ENCODE results near the gene MUC3A.

Gene MUC3A

DNA sequence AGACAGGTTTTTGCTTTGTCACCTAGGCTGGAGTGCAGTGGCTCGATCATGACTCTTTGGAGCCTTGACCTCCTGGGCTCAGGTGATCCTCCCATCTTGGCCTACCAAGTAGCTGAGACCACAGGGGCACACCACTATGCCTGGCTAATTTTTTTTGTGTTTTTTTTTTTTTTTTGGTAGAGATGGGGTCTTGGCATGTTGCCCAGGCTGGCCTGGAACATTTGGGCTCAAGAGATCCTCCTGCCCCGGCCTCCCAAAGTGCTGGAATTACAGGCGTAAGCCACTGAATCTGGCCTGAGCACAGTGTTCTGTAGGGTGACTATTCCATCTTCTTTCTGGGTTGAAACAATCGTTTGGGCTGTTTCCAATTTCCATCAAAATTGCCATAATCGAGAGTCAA lies 1.5 kb upstream of the MUC3A start:
- no peak for DNase-seq

GRCh38 chr7:100949933-100950443 lies 654 bp downstream of the MUC3A start:
- DNase-seq, result no peak

DNA sequence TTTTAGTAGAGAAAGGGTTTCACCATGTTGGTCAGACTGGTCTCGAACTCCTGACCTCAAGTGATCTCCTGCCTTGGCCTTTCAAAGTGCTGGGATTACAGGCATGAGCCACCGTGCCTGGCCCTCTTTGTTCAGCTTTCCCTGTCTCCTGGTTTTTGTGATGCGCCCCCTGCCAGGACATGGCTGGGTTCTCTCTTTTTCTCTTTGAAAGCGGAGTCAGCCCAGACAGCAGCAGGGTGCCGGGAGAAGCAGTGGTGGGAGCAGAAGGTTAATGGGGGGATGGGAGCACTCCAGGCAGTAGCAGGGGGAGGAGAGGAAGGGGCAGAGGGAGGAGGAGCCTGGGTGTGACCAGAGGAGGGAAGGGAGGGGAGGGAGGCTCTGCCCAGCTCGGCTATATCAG lies 1.8 kb downstream of the MUC3A start:
- DNase-seq, result no peak

- no peak for DNase-seq
Observed at GRCh38 chr7:100951888-100952560, 2.7 kb downstream of the MUC3A start.

DNA sequence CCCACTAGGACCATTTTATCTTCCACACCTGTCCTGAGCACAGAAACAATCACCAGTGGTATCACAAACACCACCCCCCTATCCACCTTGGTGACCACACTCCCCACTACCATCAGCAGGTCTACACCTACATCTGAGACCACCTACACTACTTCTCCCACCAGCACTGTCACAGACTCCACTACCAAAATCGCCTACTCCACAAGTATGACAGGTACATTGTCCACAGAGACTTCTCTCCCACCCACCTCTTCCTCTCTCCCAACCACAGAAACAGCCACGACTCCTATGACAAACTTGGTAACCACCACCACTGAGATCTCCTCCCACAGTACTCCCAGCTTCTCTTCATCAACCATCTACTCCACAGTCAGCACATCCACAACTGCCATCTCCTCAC lies 3.3 kb downstream of the MUC3A start:
- DNase-seq, result no peak

DNA sequence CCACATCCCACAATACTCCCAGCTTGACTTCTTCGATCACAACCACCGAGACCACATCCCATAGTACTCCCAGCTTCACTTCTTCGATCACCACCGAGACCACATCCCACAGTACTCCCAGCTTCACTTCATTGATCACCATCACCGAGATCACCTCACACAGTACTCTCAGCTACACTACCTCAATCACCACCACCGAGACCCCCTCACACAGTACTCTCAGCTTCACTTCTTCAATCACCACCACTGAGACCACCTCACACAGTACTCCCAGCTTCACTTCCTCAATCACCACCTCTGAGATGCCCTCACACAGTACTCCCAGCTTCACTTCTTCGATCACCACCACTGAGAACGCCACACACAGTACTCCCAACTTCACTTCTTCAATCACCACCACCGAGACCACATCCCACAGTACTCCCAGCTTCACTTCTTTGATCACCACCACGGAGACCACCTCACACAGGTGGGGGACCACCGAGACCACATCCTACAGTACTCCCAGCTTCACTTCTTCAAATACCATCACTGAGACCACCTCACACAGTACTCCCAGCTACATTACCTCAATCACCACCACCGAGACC lies 8.6 kb downstream of the MUC3A start:
- DNase-seq, result no peak

GRCh38 chr7:100959894-100960293 lies 10.6 kb downstream of the MUC3A start:
- no peak for DNase-seq

DNA sequence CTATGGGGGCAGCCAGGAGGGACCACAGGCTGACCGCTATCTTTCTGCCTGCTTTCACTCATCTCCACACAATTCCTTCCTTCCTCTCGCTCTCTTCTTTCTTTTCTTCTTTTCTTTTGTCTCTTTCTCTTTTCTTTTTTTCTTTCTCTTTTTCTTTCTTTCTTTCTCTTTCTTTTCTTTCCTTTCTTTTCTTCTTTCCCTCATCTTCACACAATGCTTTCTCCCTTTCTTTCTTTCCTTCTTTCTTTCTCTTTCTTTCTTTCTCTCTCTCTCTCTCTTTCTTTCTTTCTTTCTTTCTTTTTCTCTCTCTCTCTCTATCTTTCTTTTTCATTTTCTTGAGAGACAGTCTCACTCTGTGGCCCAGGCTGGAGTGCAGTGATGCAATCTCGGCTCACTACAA lies 13.2 kb downstream of the MUC3A start:
- no peak for DNase-seq

- no peak for DNase-seq
Observed at GRCh38 chr7:100963386-100963785, 14.1 kb downstream of the MUC3A start.

- no peak for DNase-seq
Observed at GRCh38 chr7:100963874-100964273, 14.5 kb downstream of the MUC3A start.

- no peak for DNase-seq
Observed at GRCh38 chr7:100964630-100965029, 15.3 kb downstream of the MUC3A start.

DNA sequence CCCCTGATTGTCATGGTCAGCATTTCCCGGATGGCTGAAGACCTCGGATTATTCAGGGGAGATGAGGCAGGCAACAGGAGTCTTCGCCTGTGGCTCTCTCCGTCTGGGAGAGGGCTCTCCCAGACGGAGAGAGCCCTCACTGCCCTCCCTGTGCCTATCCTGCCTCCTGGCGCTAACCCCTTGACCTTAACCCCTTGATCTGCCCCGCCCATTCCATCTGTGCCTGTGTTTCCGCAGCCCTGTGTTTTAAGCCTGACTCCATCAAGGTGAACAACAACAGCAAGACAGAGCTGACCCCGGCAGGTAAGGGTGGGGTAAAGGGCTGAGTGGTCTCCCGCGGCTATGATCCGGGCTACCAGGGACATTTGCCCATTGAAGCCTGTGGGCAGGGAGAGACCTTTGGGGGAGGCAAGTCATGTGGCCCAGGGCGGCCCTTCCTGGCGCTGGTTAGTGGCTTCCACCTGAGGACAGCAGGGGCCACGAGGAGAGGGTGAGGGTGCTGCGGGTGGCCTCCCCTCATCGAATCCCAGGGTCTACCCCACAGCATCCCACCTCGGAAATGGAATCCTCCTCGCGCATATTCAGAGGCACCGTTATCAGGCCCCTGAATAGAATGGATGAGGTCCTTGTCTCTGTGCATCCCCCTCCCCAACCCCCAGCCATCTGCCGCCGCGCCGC lies 15.8 kb downstream of the MUC3A start:
- DNase-seq, result no peak

DNA sequence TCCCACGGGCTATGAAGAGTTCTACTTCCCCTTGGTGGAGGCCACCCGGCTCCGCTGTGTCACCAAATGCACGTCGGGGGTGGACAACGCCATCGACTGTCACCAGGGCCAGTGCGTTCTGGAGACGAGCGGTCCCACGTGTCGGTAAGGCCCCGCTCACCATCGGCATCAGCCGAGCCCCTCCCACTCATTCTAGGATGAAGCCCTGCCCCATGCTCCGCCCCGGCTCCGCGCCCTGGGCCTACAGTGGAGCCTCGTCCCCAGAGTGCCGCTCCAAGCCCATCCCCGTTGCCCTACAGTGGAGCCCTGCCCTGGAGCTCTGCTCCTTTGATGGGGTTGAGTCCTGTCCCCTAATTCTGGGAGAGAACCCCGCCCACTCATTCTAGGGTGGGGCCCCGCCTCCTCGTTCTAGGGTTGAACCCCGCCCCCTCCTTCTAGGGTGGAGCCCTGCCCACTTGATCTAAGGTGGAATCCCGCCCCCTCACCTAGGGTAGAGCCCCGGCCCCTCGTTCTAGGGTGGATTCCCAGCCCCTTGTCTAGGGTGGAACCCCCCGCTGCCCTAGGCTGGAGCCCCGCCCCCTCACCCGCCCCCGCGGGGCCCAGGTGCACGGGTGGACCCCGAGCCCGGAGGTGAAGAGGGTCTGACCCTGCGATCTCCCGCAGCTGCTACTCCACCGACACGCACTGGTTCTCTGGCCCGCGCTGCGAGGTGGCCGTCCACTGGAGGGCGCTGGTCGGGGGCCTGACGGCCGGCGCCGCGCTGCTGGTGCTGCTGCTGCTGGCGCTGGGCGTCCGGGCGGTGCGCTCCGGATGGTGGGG lies 16.6 kb downstream of the MUC3A start:
- no peak for DNase-seq

- DNase-seq, result no peak
Observed at GRCh38 chr7:100966542-100967291, 17.4 kb downstream of the MUC3A start.

DNA sequence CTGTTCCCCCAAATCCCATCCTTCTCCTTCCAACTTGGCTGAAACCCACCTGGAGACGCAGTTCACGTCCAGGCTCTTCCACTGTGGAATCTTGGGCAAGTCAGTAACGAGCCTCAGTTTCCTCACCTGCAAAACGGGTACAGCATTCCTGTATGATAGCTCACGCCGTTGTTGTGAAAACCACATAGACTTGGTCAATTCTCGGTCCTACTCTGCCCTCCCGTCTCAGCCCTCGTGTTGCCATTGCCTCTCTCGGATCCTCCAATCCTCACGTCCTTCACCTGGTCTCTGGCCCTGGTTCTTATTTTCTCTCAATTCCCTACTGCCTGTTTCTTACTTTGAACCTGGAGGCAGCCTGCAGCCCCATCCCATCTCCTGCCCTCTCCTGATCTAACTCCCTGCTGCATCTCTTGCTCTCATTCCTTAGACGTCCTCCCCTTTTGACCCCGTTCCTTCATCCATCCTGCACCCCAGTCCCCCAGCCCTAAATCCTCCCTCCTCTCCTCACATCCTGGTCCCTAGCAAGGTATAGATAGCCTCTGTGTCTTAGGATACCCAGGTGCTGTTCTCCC lies 18.0 kb downstream of the MUC3A start:
- no peak for DNase-seq

DNA sequence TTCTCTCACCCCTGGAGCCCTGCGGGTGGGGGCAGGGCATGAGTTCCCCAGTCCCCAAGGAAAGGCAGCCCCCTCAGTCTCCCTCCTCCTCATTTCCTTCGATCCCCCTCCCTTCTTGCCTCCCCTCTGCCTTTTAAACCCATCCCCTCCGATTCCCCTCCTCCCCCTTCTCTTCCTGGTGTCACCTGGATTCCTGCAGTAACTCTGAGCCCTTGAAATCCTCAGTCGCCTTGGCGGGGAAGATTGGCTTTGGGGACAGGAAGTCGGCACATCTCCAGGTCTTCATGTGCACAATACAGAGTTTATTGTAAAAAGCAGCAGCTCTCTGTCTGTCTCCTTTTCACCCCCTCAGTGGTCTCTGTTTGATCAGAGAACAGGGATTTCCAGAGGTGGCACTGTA lies 18.7 kb downstream of the MUC3A start:
- DNase-seq, result no peak

- DNase-seq, result no peak
Observed at GRCh38 chr7:100968650-100969049, 19.3 kb downstream of the MUC3A start.

GRCh38 chr7:100969066-100969615 lies 19.8 kb downstream of the MUC3A start, which contains the start of gene MUC12:
Gene MUC12, plus strand, starts transcription at chr7:100969565. Its CDS starts 58 bp downstream, at chr7:100969623.
- DNase-seq, result no peak

GRCh38 chr7:100971111-100972001 lies 22.0 kb downstream of the MUC3A start:
- DNase-seq, result no peak

GRCh38 chr7:100972002-100972347 lies 22.6 kb downstream of the MUC3A start:
- DNase-seq, result no peak

GRCh38 chr7:100974021-100974420 lies 24.7 kb downstream of the MUC3A start:
- no peak for DNase-seq
